Testis (tissue), 2 donors: Measurements from ENCODE around the gene CHST8.

Source experiments
- CTCF ChIP-seq, 3 experiments: fragments of 450-650 bp in 2 of 3; fragments of 200-600 bp in 1 of 3; sonication (generic) in 1 of 3; IDR thresholded peaks; one replicate each; pipeline ENCODE4 v1.5.1; 2016 to 2019; ENCODE audit warnings: antibody characterized with exemption in 3 of 3, mild to moderate bottlenecking in 2 of 3, moderate library complexity in 1 of 3
- POLR2A ChIP-seq: fragments of 450-650 bp; IDR thresholded peaks from one replicate; pipeline ENCODE4 v1.6.1; 2017; ENCODE audit warnings: antibody characterized with exemption, mild to moderate bottlenecking, moderate library complexity

DNA sequence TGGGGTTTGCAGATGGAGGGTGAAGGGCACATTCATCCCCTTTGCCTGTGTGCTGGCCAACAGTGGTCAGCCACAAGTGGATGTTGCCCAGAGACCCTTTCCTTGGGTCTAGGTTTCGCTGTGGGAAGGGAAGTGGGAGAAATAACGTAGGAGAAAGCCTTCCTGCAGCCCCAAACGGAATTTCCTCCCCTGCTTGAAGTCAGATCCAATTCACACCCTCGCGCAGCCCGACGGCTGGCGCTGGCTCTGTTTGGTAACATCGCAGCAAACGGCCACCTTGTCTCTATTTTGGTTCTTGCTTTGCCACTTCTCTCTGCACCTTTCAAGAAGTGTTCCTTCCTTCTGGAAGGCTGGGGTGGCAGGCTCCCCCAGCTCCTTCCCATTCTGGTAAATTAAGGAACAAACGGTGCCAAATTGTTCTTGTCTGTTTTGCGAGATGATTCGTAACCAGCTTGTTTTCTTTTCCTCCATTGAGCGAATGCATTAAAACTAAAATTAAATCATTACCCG lies 45.4 kb downstream of the CHST8 start:
- no peak for TF ChIP-seq CTCF (IDR thresholded peaks at IDR 0.05)
- TF ChIP-seq POLR2A = no peak
